ENCODE measurements around the gene VAMP4.

GRCh38 chr1:171680339-171680738 lies 61.5 kb downstream of the VAMP4 start:
- no peak for TF ChIP-seq REST (IDR thresholded peaks at IDR 0.05; ENCODE audit: low read depth, low read length)
- TF ChIP-seq RFX5 (IDR thresholded peaks at IDR 0.05; ENCODE audit: low read length), result no peak
- TF ChIP-seq CTCF (IDR thresholded peaks at IDR 0.05), result no peak
